Activated T-cell treated with anti-CD3 and anti-CD28 coated beads for 4 hours (primary cell): Measurements from ENCODE around the gene DDC.
"Not testable (repeated sequence)": the region's sequence is repeated elsewhere in the genome, so short reads cannot be mapped to it uniquely, and the experiment has no call there.

Source experiments
- DNase-seq: peaks from one replicate; pipeline ENCODE4 v3.0.0-alpha.2; 2020

DDC gene

DNA sequence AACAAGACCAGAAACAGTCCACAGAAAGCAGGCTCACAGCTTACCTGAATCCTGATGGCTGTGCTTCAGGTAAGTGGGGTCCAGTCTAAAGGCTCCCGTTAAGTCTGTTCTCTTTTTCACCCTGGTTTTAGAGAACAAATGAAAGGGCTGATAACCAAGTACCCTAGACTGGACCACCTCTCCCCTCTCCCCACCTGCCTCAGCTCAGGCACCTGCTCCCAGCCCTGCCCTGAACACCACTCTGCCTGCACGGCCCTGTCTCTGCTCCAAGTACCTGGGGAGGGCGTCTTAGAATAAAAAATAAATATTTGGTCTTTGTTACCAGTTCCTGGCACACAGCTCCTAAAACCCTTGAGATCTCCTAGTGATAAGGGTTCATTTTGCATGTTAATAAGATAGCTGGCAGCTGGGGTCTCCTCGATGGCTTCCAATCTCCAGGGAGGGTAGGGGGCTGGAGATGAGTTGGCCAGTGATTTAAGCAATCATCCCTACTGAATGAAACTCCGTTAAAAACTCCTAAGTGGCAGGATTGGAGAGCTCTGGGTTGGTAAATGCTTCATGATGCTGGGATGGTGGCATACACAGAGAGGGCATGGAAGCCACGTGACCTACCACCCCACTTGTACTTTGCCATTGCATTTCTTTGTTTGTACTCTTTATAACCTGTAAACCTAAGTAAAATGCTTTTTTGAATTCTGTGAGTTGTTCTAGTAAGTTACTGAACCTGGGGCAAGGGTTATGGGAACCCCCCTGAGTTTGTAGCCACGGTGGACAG is 85.3 kb downstream of the DDC start:
- no peak for DNase-seq

DNA sequence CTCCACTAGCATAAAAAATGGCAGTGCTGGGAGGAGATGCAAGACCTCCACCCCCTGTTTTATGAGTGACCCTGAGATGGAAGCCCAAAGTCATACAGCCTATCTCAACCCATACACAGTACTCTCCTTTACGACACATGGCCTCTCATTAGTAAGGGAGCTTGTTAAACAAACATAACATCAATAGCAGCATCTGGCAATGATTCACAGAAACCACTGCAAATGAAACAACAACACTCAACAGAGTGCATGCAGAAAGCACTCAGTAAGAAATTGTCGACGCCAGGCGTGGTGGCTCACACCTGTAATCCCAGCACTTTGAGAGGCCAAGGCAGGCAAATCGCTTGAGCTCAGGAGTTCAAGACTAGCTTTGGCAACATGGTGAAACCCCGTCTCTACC is 87.6 kb downstream of the DDC start:
- DNase-seq: no peak

DNA sequence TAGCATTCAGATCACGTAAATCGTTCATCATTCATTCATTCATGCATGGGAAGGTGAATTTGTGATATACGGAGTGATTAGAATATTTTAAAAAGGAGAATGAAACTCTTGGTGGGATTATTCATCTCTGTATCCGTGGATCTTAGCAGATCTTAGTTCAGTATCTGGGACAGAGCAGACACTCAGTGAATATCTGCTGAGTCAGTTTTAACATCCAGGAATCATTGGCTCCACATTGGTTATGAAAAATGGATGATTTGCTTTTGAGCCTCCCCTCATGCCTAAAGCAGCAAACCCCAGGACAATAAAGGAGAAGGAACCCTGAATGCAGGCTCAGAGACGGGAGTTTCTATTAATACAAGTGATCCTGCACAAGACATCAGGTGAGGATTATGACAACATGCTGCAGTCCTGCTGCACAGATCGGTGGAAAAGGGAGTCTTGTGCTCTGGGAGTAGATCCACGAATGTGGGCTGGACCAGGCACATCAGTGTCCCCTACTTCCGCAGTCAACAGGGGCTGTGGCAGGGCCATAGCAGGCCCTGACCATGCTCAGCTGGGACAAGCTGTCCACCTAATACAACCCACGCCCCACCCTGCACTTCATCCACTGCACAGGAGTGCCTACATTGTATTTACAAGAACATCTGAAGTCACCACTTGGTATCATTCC is 88.1 kb downstream of the DDC start:
- no peak for DNase-seq

DNA sequence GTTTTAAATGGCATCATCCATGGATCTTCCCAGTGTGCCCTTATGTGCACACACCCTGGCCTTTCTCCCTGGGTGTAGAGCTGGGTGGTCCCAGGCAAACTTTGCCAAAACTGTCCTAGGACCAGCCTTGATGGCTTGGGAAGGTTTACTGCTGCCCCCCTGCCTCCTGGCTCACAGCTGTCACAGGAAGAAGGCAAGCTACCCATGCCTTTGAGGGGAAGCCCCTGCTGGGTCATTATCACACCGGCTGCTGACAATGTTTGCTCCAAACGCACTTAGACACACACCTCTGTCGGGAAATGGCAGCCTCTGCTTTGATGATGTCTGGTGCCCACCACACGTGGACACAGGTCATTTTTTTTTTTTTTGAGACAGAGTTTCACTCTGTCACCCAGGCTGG is 89.9 kb downstream of the DDC start:
- DNase-seq: no peak

DNA sequence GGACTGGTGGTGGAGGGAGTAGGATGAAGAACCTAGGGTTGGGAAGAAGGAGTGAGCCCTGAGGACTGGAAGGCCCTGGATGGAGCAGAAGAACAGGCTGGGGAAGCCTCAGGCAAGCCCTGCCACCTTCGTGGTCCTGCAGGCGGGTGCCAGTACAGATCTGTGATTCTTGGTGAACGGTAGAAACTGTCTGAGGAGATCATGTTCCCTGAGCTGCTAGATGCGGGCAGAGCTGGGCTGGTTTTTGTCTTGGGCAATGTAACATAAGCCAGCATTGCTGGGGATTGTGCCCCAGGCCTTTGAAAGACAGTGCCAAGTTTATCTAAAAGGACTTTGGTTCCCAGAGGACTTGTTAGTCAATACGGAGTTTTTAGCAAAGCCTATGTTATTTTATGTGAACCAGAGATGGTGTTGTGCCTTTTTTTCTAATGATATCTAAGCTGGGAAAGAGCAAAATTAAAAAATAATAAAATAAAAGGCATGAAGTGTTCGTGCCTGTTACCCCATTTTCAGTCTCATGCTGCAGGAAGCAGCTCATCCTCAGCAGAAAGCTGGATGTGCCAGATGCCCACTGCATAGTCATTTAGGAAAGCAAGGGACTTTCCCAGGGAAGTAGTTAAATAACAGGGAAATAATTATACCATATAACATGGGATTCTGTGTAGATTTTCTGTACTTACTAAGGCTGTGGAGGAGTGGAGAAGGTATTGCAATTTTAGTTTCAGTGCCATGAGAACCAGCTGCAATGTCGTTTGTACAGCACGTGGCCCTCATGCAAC is 90.6 kb downstream of the DDC start:
- no peak for DNase-seq

DNA sequence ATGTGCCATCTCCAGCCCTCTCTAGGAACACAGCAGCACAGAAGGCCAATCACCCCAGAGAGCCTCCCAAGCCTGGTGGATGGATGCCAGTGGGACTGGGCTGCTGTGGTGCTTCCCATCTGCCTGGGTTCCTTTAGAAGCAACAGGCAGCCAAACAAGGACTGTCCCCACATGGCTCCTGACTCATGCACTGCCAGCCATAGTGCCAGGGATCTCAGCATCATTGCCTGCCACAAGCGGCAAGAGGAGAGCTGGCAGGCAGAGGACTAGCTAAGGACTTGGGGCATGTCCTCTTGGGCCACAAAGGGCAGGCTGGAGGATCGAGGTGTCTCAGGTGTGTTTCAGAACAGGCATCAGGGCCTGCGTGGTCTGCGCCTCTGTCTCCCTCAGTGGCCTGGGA is 91.7 kb downstream of the DDC start:
- DNase-seq: no peak

DNA sequence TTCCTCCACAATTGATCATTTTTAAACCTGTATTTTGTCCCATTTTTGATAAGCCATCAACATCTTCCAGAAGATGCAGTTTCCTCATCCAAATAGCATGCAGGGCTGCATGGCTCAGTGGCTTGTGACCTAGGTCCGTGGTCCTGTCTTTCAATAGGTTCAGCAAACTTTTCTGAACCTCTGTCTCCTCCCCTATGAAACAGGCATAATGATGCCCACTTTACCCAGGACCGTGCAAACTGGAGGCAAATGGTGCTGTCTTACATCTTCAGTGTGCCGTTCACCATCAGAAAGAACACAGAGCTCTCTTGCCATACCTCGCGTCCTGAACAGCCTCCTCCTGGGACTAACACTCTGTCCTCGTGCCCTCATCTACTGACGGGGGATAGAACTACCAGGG is 92.8 kb downstream of the DDC start:
- no peak for DNase-seq

DNA sequence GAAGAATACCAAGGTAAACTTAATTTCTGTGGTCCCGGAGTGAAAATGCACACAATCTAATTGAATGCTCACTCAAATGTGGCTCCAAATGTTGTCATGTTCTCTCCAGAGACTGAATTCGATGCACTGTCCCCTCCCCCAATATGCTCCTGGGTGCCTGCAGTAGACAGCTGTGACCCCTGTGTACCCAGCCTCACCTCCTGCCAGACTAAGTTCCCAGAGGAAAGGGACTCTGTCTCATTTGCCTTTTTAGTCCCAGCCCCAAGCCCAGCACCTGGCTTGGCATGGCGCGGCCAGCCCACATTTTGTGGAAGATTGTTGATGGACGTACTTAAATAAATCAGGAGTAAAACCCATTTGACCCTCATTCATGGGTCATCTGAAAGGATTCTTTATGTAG is 93.2 kb downstream of the DDC start:
- no peak for DNase-seq

DNA sequence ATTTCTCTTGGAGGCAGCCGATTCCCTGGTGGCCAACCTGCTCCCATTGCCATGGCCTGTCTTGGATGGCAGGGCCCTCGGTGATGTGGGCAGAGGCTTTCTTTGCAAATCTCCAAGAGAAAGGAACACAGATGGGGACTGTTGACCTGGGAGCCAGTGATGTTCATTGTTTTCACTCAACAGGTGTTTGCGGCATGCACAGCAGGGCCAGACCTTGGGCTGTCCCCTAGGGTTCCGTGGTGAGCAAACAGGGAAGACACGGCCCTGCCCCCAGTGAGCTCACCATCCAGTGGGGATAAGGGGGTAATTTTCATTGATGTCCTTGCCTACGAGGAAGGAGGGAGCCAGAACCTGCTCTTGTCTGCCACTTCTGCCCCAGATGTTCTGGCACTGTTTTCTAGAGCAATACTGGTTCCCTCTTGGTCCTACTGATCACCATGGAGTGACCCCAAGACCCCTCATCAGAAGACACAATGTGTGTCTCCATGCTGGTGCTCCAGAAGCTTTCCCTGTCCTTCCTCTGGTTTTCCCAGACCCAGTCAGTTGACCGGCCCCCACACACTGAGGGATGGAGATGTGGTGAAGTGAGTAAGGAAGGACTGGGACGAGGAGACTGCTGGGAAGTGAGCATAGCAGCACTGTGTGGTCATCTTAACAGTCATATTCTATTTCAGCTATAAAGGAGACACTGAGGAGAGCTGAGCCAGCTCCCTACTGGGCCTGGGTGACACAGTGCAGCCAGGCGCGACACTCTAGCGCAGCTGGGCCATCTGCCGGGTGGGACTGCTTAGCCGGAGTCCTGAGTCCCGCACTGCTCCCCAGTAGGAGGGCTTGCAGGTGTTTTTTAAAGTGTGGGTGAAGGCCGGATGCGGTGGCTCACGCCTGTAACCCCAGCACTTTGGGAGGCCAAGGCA is 94.7 kb downstream of the DDC start:
- DNase-seq: no peak

DNA sequence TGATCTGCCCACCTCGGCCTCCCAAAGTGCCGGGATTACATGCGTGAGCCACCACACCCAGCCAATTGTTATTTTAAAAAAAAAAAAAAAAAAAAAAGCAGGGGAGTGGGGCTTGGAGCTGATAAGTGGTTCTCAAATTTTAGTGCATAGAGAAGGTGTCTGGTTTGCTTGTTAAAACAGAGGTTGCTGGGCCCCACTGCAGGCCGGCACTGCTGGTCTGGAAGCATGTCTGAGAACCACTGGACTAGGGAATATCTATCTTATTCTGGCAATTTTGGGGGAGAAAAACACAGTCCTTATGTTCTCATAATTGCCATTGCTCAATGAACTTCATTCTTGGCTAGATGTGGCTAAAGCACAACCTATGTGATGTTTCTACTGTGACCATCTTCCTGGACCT is 96.0 kb downstream of the DDC start:
- no peak for DNase-seq

DNA sequence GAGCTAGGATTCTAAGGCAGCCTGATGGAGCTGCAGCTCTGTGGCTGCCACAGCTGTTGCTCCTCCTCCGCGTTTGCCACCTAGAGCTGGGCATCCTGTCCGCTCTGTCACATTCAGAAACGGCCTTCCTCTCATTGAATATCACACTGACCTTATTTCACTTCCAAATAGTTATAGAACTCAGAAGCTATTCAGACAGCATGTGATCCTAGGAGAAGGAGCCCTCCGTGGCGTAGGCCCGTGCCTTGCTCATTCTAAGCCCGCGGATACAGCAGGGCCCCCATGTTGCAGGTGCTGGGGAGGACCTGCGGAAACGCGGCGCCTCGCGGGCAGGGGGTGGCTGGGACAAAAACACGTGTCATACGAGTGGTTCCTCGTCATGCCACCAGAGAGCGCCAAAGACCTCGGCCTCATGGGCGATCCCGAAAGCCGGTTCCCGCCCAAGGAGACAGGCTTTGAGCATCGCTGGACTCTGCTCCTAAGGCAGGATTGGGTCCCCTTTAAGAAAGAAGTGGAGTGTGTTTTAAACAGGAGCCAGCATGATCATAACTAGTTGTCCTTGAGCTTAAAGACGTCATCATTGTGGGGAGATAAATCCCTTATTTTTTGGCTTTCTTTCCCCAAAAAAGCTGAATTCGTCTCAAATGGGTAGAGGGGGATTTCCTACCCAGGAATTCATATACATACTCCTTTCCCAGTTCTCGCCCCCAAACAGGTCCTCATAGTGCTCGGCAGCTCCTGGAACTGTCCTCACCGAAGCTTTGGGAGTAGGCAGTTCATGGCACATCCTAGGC is 97.2 kb downstream of the DDC start:
- peak; percentile 74 for DNase-seq

DNA sequence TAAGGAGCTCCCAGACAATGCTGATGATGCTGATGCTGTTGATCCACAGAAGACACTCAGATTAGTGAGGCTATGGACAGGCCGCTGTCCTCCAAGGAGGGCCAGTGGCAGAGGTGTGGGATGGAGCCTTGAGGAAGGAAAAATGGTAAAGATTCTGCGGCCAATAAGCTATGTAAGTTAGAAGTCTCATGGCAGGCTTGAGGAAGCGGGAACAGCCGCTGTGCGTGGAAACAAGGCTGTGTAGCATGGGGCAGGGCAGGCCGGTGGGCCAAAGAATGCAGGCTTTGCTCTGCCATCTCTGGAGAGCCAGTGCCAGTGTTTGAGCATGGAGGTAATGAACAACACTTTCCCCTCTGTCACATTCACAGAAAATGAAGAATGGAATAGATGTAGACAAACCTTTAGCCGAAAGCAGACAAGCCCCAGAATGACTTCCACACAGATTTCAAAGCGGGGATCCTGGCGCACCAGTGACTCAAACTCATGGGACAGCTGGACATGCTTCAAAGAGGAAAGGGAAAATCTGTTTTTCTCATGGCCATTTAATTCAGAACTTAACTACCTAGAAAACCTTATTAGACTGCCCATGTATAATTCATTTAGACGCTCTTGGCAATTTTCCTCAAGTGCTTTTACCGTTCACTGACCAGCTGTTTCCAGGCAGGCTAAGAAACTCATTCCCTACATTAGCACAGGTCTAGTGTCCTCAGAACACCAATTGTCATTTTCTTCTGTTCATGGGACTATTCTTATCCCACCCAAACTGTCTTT is 98.2 kb downstream of the DDC start:
- DNase-seq: no peak

DNA sequence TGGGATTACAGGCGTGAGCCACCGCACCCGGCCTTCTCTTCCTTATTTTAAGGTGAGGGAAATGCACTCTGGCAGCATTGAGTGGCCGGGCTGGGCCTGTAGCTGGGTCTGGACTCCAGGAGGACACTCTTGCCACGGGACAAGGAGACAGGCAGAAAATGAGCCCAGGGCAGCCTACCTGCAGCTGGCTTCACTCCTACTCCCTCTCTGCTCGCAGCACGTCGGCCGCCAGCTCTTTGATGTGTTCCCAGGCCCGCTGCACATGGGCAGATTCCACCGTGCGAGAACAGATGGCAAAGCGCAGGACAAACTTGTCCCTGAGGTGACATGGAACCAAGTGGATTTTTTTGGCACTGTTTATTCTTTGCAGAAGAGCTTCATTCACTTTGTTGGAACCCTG is 102.2 kb downstream of the DDC start:
- DNase-seq: no peak

DNA sequence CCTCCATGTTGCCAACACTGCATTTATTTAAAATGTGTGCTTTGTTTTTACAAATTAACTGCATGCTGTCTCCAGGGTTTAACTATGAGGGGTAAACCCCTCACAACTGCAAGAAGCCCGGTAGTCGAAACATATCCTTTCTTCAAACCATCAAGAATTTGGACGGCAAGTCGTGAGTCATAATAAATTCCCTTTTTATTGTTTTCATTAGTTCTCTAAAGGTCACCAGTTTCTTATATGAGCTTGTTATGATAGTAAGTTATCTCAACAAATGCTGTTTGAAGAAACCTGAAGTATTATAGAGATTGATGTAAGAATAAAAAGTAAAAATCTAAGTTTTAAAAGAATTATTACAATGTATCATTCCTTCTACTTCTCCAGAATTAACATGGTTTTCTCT is 102.8 kb downstream of the DDC start:
- DNase-seq: no peak

DNA sequence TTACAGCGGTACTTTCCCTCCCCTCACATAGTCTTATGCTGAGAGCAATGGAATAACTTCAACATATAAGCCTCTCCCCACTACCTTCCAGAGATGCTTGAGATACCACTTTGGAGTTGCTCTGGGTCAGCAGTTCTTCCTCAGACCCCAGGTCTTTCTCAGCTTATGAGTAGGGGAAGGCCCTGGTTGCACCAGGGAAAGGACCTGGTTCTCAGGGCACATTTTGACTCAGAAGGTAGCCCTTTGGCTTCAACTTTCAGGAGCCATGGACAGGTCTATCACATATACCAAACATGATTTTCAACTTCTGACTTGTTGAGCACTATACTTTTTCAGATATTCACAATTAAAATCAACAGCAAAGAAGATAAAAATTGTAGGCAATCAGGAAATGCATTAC is 103.5 kb downstream of the DDC start:
- no peak for DNase-seq

DNA sequence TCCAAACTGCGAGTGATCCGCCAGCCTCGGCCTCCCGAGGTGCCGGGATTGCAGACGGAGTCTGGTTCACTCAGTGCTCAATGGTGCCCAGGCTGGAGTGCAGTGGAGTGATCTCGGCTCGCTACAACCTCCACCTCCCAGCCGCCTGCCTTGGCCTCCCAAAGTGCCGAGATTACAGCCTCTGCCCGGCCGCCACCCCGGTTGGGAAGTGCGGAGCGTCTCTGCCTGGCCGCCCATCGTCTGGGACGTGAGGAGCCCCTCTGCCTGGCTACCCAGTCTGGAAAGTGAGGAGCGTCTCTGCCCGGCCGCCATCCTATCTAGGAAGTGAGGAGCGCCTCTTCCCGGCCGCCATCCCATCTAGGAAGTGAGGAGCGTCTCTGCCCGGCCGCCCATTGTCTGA is 106.0 kb downstream of the DDC start:
- not testable (repeated sequence) for DNase-seq

DNA sequence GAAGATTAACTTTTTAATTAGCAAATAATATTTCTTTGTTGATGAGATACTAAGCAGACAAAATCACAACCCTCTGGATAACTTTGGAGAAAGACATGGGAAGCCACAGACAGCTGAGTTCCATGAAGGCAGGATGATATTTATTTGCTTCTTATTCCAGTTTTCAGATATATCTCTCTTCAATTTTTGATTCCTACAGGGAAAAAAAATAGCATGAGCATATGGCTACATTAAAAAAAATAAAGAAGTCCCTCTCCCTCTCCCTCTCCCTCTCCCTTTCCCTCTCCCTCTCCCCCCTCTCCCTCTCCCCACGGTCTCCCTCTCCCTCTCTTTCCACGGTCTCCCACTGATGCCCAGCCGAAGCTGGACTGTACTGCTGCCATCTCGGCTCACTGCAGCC is 106.6 kb downstream of the DDC start:
- not testable (repeated sequence) for DNase-seq

DNA sequence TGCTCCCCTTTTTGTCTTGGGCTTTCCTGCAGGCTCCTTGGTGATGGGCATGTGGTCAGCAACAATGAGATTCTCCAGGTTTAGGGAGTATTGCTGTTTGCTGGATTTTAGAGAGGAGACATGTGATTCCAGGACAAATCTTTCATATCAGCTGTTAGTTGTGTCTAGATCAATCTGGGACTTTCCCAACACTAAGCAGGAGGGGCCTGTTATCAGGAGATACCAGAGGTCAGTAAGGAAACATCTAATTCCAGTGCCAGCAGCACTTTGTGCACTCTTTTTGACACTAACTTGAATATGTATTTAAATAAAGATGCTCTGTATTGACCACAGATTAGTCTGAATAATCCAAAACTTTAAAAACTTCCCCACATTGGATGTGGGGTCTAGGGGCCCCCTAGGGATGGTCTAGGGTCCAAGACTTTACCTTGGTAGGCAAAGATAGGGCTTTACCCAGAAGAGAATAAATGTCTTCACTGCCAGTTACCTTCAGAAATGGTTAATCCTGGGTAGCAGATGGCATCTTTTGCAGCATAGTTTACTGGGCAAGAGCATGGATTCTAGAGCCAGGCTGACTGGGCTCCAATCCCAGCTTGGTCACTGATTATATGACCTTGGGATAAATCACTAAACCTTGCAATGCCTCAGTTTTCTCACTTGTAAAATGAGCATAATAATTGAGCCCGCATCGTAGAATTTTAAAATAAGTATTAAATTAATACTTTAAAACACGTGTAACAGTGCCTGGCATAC is 108.7 kb downstream of the DDC start:
- no peak for DNase-seq

DNA sequence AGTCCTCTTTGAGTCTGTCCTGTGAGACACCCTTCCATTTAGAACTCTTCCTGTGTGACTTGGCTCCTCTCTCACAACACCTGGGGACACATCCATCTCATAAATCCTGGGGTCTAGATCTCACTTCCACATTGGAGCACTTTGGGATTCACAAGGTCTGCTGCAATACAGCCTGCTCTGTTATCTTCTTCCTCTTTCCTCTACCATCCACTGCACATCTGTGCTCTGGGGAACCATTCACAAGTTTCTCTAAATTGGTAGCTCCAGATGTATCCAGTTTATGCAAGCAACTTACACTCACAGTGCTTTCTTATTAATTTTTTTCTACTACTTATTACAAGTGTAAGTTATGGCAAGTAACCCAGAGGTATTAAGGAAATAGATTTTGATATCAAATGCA is 109.5 kb downstream of the DDC start:
- no peak for DNase-seq

DNA sequence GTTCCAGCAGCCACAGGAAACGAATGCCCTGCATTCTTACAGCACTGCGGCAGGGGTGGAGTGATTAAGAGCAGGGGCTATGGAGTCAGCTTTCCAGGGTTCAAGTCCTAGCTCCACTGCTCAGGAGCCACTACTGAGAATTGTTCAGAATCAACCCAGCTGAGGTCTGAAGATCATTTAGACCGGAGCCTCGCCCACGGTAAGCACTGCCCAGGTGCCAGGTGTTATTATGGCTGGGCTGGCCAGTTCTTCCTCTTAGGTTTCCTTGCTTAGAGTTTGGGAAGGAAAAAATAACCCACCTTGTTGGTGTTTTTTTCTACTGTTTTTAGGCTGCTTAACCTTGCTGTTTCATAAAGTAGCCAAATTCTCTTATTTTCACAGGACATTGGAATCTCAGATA is 110.2 kb downstream of the DDC start:
- no peak for DNase-seq
